Activated gamma-delta T cell treated with Interleukin-2 at 50 U/mL for 16 hours (primary cell): ENCODE measurements around the gene LOC101059915.

Source experiments
- DNase-seq: peaks from one replicate; pipeline ENCODE4 v3.0.0-alpha.2; 2020

The LOC101059915 gene

DNA sequence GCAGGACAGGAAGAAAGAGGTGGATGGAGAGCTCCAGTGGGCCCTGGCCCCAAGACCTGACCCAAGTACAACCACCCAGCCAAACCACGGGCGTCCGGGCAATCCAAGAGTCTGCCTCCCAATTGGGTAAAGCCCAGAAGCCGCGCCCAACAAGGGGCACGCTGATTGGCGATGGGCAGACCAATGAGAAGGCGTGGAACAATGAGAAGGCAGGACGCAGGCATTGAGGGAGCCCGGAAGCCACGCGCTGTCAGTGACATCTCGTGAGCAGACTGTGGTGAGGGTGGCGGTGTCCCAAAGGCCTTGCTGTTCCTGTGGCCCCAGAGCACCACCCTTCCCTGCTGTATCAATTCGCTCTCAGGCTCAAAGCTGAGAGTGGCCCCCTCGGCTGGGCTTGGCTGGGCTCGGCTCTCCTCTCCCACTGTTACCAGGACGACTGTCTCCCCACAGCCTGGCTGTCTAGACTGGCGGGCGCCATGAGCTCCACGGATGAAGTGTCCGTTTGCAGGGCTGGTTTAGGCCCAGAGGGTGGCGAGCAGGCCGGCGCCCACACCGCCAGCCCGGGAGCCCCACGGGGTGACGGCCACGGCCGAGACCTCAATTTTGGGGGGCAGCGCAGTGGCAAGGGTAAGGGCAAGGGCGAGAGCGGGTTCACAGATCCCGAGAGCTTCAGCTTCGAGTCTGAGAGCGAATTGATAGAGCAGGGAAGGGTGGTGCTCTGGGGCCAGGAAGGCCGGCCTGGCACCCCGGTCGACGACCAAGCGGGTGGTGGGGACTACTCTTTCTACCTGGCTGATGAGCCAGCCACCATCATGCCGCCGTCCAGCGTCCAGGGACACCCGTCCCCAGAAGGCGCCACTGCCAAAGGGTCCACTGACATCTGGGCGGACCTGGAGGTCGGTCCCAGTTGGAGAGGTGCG, at the start of gene LOC101059915:
TSS of gene LOC101059915 (plus strand) at position 219 of the 920 bp plus-strand sequence.
- no peak for DNase-seq

GRCh38 chrX:71617742-71618141, 49.6 kb upstream of the LOC101059915 start:
- no peak for DNase-seq

GRCh38 chrX:71618303-71618721, 49.0 kb upstream of the LOC101059915 start, which contains the start of gene CXCR3:
CXCR3 (minus strand) TSS chrX:71618511; CDS start chrX:71618449, 62 bp downstream.
- DNase-seq: peak; percentile 67

DNA sequence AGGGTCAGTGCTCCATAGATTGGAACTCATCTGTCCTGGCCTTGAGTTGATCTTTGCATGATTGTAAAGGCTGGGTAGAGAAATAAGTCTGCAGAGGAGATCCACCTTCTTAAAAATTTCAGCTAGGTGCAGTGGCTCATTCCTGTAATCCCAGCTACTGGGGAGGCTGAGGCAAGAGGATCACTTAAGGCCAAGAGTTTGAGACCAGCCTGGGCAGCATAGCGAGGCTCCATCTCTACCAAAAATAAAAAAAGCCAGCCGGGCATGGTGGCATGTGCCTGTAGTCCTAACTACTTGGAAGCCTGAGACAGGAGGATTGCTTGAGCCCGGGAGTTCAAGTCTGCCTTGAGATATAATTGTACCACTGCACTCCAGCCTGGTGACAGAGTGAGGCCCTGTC, 48.6 kb upstream of the LOC101059915 start:
- no peak for DNase-seq

DNA sequence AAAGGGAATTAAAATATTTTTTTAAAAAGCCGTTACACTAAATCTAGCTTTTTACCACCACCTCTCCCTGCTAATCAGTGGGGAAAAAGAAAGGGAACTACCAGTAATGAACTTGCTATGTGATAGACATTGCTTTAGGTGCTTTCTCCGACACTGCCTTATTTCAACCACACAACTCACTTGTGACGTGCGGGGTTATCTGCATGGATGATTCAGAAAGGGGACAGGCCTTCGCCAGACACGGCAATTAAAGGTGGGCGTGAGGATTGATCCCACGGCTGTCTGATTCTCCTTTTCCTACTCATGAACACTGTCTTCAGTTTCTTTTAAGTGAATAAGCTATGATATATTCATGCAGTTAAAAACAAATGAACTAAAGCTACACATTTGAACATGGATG, 48.2 kb upstream of the LOC101059915 start:
- DNase-seq: peak; percentile 46

GRCh38 chrX:71619986-71620385, 47.4 kb upstream of the LOC101059915 start:
- no peak for DNase-seq

- no peak for DNase-seq
Measured at GRCh38 chrX:71621603-71622002, 45.7 kb upstream of the LOC101059915 start.

- no peak for DNase-seq
Measured at GRCh38 chrX:71622032-71622575, 45.2 kb upstream of the LOC101059915 start.

DNA sequence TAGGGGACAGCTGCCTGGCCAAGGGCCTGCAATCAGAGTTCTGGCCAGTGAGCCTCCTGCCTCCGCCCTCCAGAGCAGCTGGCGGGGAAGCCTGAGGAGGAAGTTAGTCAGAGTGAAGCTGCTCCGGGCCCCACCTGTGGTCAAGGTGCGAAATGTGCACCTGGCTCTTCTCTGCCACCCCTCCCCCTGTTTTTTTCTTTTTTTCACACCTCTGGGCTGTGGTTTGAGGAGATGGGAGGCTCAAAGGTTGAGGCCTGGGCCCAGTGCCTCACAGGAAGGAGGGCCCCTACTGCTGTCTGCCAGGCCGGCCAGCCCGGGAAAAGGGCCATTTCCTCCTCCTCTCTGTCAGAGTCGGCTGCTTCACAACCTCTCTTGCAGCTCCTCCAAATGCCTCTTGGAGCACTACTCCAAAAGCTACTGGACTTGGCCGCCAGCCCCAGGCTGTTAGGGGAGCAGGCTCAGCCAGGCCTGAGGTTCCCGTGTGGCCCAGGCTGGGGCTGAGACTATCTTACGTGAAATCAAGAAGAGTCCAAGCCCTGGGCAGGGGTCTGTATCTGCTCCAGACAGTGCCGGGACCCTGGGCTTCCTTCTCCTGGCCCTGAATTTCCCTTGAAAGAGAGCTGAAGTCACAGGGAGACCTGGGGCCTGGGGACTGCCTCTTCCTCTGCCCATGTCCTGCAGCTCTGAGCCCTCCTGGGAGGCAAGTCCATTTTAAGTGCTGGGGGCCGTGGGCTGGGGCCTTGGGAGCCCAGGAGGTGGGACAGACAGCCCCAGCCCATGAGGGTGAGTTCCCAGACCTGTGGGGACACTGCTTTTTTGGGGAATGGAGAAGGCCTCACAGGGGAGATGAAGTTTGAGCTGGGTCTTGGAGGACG, 44.5 kb upstream of the LOC101059915 start:
- DNase-seq: peak; percentile 78

GRCh38 chrX:71623714-71624113, 43.6 kb upstream of the LOC101059915 start:
- no peak for DNase-seq

- no peak for DNase-seq
Measured at GRCh38 chrX:71625471-71625870, 41.9 kb upstream of the LOC101059915 start.

DNA sequence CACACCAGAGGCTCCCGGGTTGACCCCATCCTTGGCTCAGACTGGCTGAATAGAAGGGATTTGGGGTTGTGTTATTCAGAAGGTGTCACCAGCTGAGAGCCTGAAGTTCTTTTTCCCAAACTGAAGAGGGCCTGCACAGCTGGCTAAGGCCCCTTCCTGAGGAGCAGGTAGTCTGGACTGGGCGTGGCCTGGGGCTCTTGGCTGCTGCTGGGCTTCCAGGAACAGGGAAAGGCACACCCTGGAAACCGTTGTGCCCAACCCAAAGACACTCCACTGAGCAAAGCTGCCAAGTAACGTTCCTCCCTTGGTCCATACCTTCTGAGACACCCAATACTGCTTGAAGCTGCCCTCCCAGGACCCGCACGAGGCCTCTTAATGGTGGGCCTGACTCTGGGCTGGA, 40.8 kb upstream of the LOC101059915 start:
- no peak for DNase-seq

DNA sequence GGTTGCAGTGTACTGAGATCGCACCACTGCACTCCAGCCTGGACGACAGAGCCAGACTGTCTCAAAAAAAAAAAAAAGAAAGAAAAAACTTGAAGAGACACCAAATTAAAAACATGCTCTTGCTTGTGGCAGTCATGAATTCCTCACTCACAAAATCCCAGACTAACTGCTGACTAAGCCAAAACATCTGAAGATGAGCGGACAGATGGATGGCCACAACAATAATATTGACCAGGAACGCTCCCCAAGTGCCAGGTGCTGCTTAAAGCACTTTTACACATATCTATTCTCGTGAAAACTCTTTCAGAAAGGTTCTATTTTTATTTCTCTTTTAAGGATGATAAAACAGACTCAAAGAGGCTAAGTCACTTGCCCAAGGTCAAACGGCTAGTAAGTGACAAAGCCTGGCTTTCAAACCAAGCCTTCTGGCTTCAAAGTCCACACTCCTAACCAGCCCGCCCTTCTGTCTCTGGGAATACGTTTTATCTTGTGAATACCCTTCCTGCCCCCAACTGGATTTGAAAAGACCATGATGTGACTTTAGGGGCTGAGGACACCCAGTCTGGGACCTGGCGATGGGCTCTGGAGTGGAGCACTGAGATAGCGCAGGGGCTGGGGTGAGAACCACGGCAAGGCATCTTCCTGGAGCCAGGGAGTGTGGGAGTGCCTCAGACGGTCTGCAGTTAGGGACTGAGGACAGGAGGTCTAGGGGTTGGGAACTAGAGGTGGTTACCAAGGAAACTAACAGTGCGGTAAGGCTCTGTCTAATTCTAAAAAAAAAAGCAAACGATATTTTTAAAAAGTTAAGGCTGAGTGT, 39.5 kb upstream of the LOC101059915 start:
- no peak for DNase-seq

DNA sequence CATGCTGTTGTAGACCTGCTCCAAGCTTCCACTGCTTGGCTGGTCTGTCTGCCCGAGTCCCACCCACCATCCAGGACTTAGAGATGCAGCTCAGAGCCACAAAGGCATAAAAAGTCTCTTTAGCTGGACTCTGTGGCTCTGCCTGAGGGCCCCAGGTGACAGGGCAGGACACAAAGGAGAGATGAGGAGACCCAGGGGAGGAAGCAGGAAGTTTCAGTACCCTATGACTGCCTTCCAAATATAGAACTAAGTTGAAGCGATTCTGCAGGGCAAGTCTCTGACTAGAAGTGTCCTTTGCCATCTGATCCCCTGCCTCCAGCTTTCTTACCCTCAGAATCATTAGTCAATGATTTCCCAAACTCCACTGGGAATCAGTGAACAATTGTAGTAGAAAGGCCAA, 37.9 kb upstream of the LOC101059915 start:
- no peak for DNase-seq

DNA sequence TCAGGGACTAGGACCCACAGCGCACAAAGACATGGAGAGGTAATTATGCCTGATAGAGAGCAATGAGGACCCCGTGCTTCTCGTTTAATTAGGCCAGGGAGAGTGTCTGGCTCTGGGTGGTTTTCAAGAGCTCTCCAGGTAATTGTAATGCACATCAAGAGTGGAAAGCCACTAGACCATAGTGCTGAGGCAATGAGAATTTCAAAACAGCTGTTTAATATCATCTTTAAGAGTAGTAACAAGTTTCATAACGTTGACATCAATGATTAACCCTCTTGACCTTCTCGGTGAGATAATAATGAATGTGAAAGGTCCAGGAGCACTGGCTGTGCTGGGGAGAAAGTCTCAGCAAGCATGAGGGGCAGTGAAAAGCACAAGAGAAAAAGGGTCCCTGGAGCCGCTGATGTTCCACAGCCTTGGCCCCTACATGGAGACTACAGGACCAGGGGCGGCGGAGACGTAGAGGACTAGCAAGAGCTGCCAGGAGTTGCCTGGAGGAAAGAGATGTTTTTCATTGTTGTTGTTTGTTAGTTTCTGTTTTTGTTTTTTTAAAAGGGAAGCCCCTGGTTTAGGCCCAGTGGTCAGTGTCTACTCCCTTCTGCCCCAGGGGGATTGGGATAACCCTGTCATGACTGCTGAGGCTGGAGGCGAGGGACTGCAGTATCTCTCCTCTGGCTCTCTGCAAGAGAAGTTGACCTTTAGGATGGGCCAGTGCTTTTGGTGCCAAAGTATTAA, 34.3 kb upstream of the LOC101059915 start:
- DNase-seq: no peak

GRCh38 chrX:71634366-71634765, 33.0 kb upstream of the LOC101059915 start:
- no peak for DNase-seq

GRCh38 chrX:71636438-71637252, 30.7 kb upstream of the LOC101059915 start:
- DNase-seq: no peak

- DNase-seq: no peak
Measured at GRCh38 chrX:71637253-71637618, 30.1 kb upstream of the LOC101059915 start.

DNA sequence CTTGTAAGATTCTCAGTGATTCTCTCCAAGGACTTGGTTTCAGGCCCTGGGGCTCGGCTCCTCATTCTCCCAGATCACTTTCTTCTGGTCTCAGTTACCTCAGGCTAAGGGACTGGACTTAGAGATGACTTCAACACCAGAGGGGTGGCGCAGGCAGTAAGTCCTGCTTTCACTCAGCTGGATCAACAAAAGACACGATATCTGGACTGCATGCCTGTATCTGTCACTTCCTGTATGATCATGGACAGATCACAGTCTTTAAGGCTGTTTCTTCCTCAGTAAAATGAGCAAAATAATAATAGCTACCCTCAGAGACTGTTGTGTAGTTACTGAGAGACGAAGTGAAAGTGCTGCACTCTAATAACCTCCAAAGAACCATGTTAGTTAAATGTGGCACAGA, 29.5 kb upstream of the LOC101059915 start:
- DNase-seq: no peak

- DNase-seq: no peak
Measured at GRCh38 chrX:71638409-71638808, 28.9 kb upstream of the LOC101059915 start.

DNA sequence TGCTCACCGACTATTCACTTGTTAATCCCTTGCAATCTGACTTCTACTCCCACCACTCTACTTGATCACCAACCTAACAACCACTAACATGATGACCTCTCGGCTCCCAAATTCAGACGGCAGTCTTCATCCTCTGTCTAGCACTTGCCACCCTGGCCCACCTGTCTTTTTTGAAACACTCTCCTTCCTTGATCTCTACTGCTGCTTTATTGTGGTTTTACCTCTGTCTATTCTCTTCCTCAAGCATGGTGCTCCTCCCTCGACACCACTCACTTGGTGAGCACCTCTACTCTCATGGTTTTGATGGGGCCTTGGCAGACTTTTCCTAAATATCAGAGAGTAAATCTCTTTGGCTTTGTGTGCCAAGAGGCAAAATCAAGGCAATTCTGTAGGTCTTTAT, 27.3 kb upstream of the LOC101059915 start:
- no peak for DNase-seq
